ENCODE measurements around the gene TMEM141. TPM values are rescaled to one million over a fixed set of nuclear protein-coding genes. Genes with fewer than 3 reads are reported as not detected.

Gene TMEM141
- total and polyA plus RNA-seq, 2 of the 8 experiments (the other 6 are each of a cell fraction or from before 2014, with no cell fraction given): 51.1 to 137 TPM

DNA sequence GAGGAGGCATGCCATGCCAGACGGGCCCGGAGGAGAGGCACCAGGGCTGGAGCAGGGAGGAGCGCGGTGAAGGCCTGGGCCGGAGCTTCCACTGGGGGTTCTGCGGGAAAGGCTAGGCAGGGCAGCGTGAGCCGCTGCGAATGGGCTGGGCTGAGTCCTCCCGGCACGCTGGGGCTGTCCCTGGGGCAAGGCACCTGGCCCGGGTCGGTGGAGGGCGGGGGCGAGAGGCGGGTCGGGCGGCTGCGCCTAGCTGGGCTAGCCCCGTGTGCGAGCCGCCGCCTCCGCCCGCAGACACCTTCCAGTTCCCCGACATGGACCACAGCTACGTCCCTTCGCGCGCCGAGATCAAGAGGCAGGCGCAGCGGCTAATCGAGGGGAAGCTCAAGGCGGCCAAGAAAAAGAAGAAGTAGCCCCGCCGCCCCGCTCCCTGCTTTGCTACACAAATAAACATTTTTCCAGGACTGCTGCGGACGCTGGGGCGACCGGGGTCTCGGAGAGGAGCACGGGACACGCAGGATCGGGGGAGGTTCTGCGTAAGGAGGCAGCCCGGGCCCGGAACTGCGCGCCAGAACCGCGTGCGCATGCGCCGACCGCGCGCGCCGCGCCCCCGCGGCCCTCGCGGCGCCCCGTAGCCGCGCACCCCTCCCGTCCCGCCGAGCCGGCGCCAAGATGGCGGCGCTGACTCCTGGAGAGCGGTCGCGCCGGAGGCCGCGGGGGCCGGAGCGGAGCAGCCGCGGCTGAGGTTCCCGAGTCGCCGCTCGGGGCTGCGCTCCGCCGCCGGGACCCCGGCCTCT, 16.3 kb downstream of the TMEM141 start, which contains the start of gene RABL6 (continued):
- TF ChIP-seq, protein P1, sequence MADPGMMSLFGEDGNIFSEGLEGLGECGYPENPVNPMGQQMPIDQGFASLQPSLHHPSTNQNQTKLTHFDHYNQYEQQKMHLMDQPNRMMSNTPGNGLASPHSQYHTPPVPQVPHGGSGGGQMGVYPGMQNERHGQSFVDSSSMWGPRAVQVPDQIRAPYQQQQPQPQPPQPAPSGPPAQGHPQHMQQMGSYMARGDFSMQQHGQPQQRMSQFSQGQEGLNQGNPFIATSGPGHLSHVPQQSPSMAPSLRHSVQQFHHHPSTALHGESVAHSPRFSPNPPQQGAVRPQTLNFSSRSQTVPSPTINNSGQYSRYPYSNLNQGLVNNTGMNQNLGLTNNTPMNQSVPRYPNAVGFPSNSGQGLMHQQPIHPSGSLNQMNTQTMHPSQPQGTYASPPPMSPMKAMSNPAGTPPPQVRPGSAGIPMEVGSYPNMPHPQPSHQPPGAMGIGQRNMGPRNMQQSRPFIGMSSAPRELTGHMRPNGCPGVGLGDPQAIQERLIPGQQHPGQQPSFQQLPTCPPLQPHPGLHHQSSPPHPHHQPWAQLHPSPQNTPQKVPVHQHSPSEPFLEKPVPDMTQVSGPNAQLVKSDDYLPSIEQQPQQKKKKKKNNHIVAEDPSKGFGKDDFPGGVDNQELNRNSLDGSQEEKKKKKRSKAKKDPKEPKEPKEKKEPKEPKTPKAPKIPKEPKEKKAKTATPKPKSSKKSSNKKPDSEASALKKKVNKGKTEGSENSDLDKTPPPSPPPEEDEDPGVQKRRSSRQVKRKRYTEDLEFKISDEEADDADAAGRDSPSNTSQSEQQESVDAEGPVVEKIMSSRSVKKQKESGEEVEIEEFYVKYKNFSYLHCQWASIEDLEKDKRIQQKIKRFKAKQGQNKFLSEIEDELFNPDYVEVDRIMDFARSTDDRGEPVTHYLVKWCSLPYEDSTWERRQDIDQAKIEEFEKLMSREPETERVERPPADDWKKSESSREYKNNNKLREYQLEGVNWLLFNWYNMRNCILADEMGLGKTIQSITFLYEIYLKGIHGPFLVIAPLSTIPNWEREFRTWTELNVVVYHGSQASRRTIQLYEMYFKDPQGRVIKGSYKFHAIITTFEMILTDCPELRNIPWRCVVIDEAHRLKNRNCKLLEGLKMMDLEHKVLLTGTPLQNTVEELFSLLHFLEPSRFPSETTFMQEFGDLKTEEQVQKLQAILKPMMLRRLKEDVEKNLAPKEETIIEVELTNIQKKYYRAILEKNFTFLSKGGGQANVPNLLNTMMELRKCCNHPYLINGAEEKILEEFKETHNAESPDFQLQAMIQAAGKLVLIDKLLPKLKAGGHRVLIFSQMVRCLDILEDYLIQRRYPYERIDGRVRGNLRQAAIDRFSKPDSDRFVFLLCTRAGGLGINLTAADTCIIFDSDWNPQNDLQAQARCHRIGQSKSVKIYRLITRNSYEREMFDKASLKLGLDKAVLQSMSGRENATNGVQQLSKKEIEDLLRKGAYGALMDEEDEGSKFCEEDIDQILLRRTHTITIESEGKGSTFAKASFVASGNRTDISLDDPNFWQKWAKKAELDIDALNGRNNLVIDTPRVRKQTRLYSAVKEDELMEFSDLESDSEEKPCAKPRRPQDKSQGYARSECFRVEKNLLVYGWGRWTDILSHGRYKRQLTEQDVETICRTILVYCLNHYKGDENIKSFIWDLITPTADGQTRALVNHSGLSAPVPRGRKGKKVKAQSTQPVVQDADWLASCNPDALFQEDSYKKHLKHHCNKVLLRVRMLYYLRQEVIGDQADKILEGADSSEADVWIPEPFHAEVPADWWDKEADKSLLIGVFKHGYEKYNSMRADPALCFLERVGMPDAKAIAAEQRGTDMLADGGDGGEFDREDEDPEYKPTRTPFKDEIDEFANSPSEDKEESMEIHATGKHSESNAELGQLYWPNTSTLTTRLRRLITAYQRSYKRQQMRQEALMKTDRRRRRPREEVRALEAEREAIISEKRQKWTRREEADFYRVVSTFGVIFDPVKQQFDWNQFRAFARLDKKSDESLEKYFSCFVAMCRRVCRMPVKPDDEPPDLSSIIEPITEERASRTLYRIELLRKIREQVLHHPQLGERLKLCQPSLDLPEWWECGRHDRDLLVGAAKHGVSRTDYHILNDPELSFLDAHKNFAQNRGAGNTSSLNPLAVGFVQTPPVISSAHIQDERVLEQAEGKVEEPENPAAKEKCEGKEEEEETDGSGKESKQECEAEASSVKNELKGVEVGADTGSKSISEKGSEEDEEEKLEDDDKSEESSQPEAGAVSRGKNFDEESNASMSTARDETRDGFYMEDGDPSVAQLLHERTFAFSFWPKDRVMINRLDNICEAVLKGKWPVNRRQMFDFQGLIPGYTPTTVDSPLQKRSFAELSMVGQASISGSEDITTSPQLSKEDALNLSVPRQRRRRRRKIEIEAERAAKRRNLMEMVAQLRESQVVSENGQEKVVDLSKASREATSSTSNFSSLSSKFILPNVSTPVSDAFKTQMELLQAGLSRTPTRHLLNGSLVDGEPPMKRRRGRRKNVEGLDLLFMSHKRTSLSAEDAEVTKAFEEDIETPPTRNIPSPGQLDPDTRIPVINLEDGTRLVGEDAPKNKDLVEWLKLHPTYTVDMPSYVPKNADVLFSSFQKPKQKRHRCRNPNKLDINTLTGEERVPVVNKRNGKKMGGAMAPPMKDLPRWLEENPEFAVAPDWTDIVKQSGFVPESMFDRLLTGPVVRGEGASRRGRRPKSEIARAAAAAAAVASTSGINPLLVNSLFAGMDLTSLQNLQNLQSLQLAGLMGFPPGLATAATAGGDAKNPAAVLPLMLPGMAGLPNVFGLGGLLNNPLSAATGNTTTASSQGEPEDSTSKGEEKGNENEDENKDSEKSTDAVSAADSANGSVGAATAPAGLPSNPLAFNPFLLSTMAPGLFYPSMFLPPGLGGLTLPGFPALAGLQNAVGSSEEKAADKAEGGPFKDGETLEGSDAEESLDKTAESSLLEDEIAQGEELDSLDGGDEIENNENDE (IDR thresholded peaks at IDR 0.05; ENCODE audit: insufficient replicate concordance, low read length): no peak
- TF ChIP-seq TAF1 (IDR thresholded peaks at IDR 0.05; ENCODE audit: low read depth, low read length) (peak; percentile 83; the same call in 1 of the 2 replicates), SIX5 (IDR thresholded peaks at IDR 0.05; ENCODE audit: low read depth, low read length) (no peak)
- TF ChIP-seq, protein P2, sequence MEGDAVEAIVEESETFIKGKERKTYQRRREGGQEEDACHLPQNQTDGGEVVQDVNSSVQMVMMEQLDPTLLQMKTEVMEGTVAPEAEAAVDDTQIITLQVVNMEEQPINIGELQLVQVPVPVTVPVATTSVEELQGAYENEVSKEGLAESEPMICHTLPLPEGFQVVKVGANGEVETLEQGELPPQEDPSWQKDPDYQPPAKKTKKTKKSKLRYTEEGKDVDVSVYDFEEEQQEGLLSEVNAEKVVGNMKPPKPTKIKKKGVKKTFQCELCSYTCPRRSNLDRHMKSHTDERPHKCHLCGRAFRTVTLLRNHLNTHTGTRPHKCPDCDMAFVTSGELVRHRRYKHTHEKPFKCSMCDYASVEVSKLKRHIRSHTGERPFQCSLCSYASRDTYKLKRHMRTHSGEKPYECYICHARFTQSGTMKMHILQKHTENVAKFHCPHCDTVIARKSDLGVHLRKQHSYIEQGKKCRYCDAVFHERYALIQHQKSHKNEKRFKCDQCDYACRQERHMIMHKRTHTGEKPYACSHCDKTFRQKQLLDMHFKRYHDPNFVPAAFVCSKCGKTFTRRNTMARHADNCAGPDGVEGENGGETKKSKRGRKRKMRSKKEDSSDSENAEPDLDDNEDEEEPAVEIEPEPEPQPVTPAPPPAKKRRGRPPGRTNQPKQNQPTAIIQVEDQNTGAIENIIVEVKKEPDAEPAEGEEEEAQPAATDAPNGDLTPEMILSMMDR (IDR thresholded peaks at IDR 0.05; ENCODE audit: control extremely low read depth in 1 of 3, insufficient read depth in 1 of 3, low read depth in 1 of 3, low read length in 3 of 3): no peak

Data from H1 (cell line).